ENCODE data around the gene CYB561D2.

- TF ChIP-seq EZH2phosphoT487 (IDR thresholded peaks at IDR 0.05; ENCODE audit: insufficient read depth, low read depth) (no peak), EZH2 (IDR thresholded peaks at IDR 0.05; ENCODE audit: insufficient read depth, poor library complexity, severe bottlenecking) (no peak)
These were observed at the start of gene CYB561D2, which contains the start of gene NPRL2 for GRCh38 chr3:50350527-50351322.
